ENCODE data around the gene NFYB.
A peak's percentile ranks its signal among the peaks of the same experiment; 100 is the strongest.

Gene NFYB

GRCh38 chr12:104137902-104138796 is at the start of gene NFYB:
TSS of gene NFYB (minus strand) at chr12:104138210. CDS start at chr12:104135453, 2,757 bp downstream.
- H3K4me2 ChIP-seq: peak within 1 kb of the TSS; percentile 96
- no peaks in the 10 kb centered on the region for H3K27me3 ChIP-seq
- H3K9ac ChIP-seq: peak within 1 kb of the TSS; percentile 99
- H3K36me3 ChIP-seq: peaks cover 19% of the 10 kb centered on the region
- peaks cover 41% of the 10 kb centered on the region for H3K4me1 ChIP-seq
- TF ChIP-seq Cebpa-rat (IDR thresholded peaks at IDR 0.05): no peak
- no peaks in the 10 kb centered on the region for H3K9me3 ChIP-seq
- no peaks in the 10 kb centered on the region for H4K20me1 ChIP-seq
- H3K4me3 ChIP-seq: peak within 1 kb of the TSS; percentile 95
- H3K27ac ChIP-seq: peak within 1 kb of the TSS; percentile 99

- Histone ChIP-seq H4K20me1 (no peaks in the 10 kb centered on the region), H3K9ac (no peak overlapping the region), H3K9me3 (peaks cover 35% of the 10 kb centered on the region), H3K36me3 (peaks cover 6% of the 10 kb centered on the region; the same call in 1 of the 2 replicates), H3K4me3 (no peak overlapping the region), H3K4me2 (no peak overlapping the region), H3K27ac (no peak overlapping the region), H3K27me3 (no peaks in the 10 kb centered on the region), H3K4me1 (peaks cover 11% of the 10 kb centered on the region)
- no peak for TF ChIP-seq Cebpa-rat (IDR thresholded peaks at IDR 0.05)
These were observed 49.6 kb upstream of the NFYB start for GRCh38 chr12:104187446-104188155.

GRCh38 chr12:104183443-104183842 is 45.4 kb upstream of the NFYB start:
- peak overlapping the region; percentile 31; the same call in 1 of the 2 replicates for H3K4me3 ChIP-seq

GRCh38 chr12:104182621-104183378 is 44.8 kb upstream of the NFYB start:
- H3K9me3 ChIP-seq: peaks cover 44% of the 10 kb centered on the region
- H3K27me3 ChIP-seq: no peaks in the 10 kb centered on the region
- no peaks in the 10 kb centered on the region for H4K20me1 ChIP-seq
- TF ChIP-seq Cebpa-rat (IDR thresholded peaks at IDR 0.05): no peak
- H3K9ac ChIP-seq: no peak overlapping the region
- peak overlapping the region; percentile 32; the same call in 1 of the 2 replicates for H3K4me2 ChIP-seq
- H3K4me1 ChIP-seq: peaks cover 11% of the 10 kb centered on the region
- H3K27ac ChIP-seq: no peak overlapping the region
- peaks cover 6% of the 10 kb centered on the region; the same call in 1 of the 2 replicates for H3K36me3 ChIP-seq
- H3K4me3 ChIP-seq: peak overlapping the region; percentile 31; the same call in 1 of the 2 replicates

More at GRCh38 chr12:104183443-104183842, 45.4 kb upstream of the NFYB start:
- Histone ChIP-seq H3K9me3 (peaks cover 45% of the 10 kb centered on the region), H3K27ac (no peak overlapping the region), H3K4me1 (peaks cover 11% of the 10 kb centered on the region), H4K20me1 (no peaks in the 10 kb centered on the region), H3K27me3 (no peaks in the 10 kb centered on the region), H3K36me3 (peaks cover 6% of the 10 kb centered on the region; the same call in 1 of the 2 replicates), H3K9ac (no peak overlapping the region), H3K4me2 (peak overlapping the region; percentile 32; the same call in 1 of the 2 replicates)
- no peak for TF ChIP-seq Cebpa-rat (IDR thresholded peaks at IDR 0.05)

GRCh38 chr12:104182144-104182543 is 44.1 kb upstream of the NFYB start:
- no peak for TF ChIP-seq Cebpa-rat (IDR thresholded peaks at IDR 0.05)
- Histone ChIP-seq H4K20me1 (no peaks in the 10 kb centered on the region), H3K4me2 (no peak overlapping the region), H3K27me3 (no peaks in the 10 kb centered on the region), H3K4me3 (no peak overlapping the region), H3K36me3 (peaks cover 6% of the 10 kb centered on the region; the same call in 1 of the 2 replicates), H3K4me1 (peaks cover 11% of the 10 kb centered on the region), H3K9me3 (peaks cover 39% of the 10 kb centered on the region), H3K9ac (no peak overlapping the region), H3K27ac (no peak overlapping the region)

GRCh38 chr12:104181313-104181712 is 43.3 kb upstream of the NFYB start:
- Histone ChIP-seq H3K9me3 (peaks cover 39% of the 10 kb centered on the region), H3K27me3 (no peaks in the 10 kb centered on the region), H3K4me3 (no peak overlapping the region), H3K27ac (no peak overlapping the region), H3K4me1 (peaks cover 11% of the 10 kb centered on the region), H3K36me3 (peaks cover 6% of the 10 kb centered on the region; the same call in 1 of the 2 replicates), H3K9ac (no peak overlapping the region), H4K20me1 (no peaks in the 10 kb centered on the region), H3K4me2 (no peak overlapping the region)
- no peak for TF ChIP-seq Cebpa-rat (IDR thresholded peaks at IDR 0.05)

GRCh38 chr12:104180374-104180773 is 42.4 kb upstream of the NFYB start:
- Histone ChIP-seq H3K36me3 (peaks cover 6% of the 10 kb centered on the region; the same call in 1 of the 2 replicates), H3K4me1 (peaks cover 11% of the 10 kb centered on the region)
- TF ChIP-seq Cebpa-rat (IDR thresholded peaks at IDR 0.05): no peak

GRCh38 chr12:104177663-104178501 is 39.9 kb upstream of the NFYB start:
- Histone ChIP-seq H3K4me3 (no peak overlapping the region), H3K4me2 (no peak overlapping the region), H3K9ac (no peak overlapping the region), H3K4me1 (peaks cover under 1% of the 10 kb centered on the region; the same call in 1 of the 2 replicates), H3K27me3 (no peaks in the 10 kb centered on the region), H3K36me3 (no peaks in the 10 kb centered on the region), H4K20me1 (no peaks in the 10 kb centered on the region), H3K27ac (no peak overlapping the region), H3K9me3 (peaks cover 13% of the 10 kb centered on the region)
- TF ChIP-seq Cebpa-rat (IDR thresholded peaks at IDR 0.05): no peak

More at GRCh38 chr12:104180374-104180773, 42.4 kb upstream of the NFYB start:
- peaks cover 38% of the 10 kb centered on the region for H3K9me3 ChIP-seq
- no peaks in the 10 kb centered on the region for H3K27me3 ChIP-seq
- no peak overlapping the region for H3K4me2 ChIP-seq
- H3K27ac ChIP-seq: no peak overlapping the region
- H4K20me1 ChIP-seq: no peaks in the 10 kb centered on the region
- no peak overlapping the region for H3K9ac ChIP-seq
- no peak overlapping the region for H3K4me3 ChIP-seq
